Keratinocyte (primary cell): ENCODE results near the gene AIFM2.

Experiments
- CTCF ChIP-seq, 3 experiments: IDR thresholded peaks in 1 of 3; conservative IDR thresholded peaks in 1 of 3; optimal IDR thresholded peaks in 1 of 3; 2 replicates in 2 of 3; 3 replicates in 1 of 3; pipeline versions ENCODE3 to v1.5.1; 2011; ENCODE audit warnings: low read length in 3 of 3, mild to moderate bottlenecking in 3 of 3, moderate library complexity in 2 of 3, control low read depth in 1 of 3, inconsistent platforms in 1 of 3; ENCODE audit not compliant: insufficient read depth in 2 of 3; ENCODE audit errors: extremely low read depth in 1 of 3
- EZH2 ChIP-seq: IDR thresholded peaks from one replicate; pipeline ENCODE4 v1.6.1; 2012; ENCODE audit warnings: inconsistent platforms, mild to moderate bottlenecking, low read length, moderate library complexity

DNA sequence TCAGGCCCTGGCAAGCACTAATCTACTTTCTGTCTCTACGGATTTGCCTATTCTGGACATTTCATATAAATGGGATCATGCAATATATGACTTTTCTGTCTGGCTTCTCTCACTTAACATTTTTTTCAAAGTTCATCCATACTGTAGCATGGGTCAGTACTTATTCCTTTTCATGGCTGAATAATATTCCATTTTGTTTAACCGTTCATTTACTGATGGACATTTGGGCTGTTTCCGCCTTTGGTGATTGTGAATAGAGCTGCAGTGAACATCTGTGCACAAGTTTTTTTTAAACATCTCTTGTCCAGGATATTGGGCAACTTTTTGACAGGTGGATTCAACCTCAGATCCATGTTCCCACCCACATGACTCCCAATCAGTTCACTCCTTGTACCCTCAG lies 31.0 kb downstream of the AIFM2 start:
- TF ChIP-seq CTCF (optimal IDR thresholded peaks at IDR 0.05 in 1 of 3, IDR thresholded peaks at IDR 0.05 in 1 of 3, conservative IDR thresholded peaks at IDR 0.05 in 1 of 3; ENCODE audit: extremely low read depth in 1 of 3, insufficient read depth in 2 of 3, low read length in 3 of 3) (no peak), EZH2 (no peak)
